GM19463 (cell line): Measurements from ENCODE around the gene ADORA1.

Source experiments
- ATAC-seq: cut with Tn5 transposase; IDR thresholded peaks from one replicate; pipeline ENCODE4 v1.9.1; 2021; ENCODE audit warnings: mild to moderate bottlenecking, moderate library complexity; ENCODE audit not compliant: unreplicated experiment

Gene ADORA1

GRCh38 chr1:203184467-203184866 lies 56.9 kb downstream of the ADORA1 start:
- ATAC-seq: no peak

GRCh38 chr1:203185061-203185461 lies 57.5 kb downstream of the ADORA1 start:
- no peak for ATAC-seq

GRCh38 chr1:203185585-203185984 lies 58.1 kb downstream of the ADORA1 start:
- ATAC-seq: no peak

- ATAC-seq: no peak
Measured at GRCh38 chr1:203186091-203186445, 58.5 kb downstream of the ADORA1 start.

GRCh38 chr1:203186446-203187303 lies 59.1 kb downstream of the ADORA1 start, which contains the start of gene CHI3L1:
Gene CHI3L1, minus strand, starts transcription at chr1:203186704. Its CDS starts 81 bp downstream, at chr1:203186623.
- ATAC-seq: no peak

- no peak for ATAC-seq
Measured at GRCh38 chr1:203187304-203187685, 59.8 kb downstream of the ADORA1 start.

GRCh38 chr1:203187689-203188264 lies 60.3 kb downstream of the ADORA1 start:
- ATAC-seq: no peak

GRCh38 chr1:203188686-203189232 lies 61.2 kb downstream of the ADORA1 start:
- no peak for ATAC-seq

- ATAC-seq: no peak
Measured at GRCh38 chr1:203189951-203190352, 62.4 kb downstream of the ADORA1 start.

- ATAC-seq: no peak
Measured at GRCh38 chr1:203190949-203191348, 63.4 kb downstream of the ADORA1 start.

GRCh38 chr1:203196371-203196770 lies 68.8 kb downstream of the ADORA1 start:
- ATAC-seq: no peak

- ATAC-seq: no peak
Measured at GRCh38 chr1:203197625-203198024, 70.1 kb downstream of the ADORA1 start.

GRCh38 chr1:203199002-203199401 lies 71.5 kb downstream of the ADORA1 start:
- ATAC-seq: no peak

GRCh38 chr1:203199481-203199815 lies 71.9 kb downstream of the ADORA1 start:
- ATAC-seq: no peak

GRCh38 chr1:203199816-203200571 lies 72.5 kb downstream of the ADORA1 start:
- no peak for ATAC-seq

GRCh38 chr1:203200916-203201315 lies 73.4 kb downstream of the ADORA1 start:
- no peak for ATAC-seq

- no peak for ATAC-seq
Measured at GRCh38 chr1:203201516-203202205, 74.1 kb downstream of the ADORA1 start.

- ATAC-seq: no peak
Measured at GRCh38 chr1:203202431-203203245, 75.1 kb downstream of the ADORA1 start.

- no peak for ATAC-seq
Measured at GRCh38 chr1:203204756-203205155, 77.2 kb downstream of the ADORA1 start.

GRCh38 chr1:203206129-203206687 lies 78.7 kb downstream of the ADORA1 start:
- ATAC-seq: no peak
